OCI-LY7 (cell line): ENCODE data around the gene RIT2.

Source experiments
- CTCF ChIP-seq: fragments of 200-600 bp; sonication (generic); conservative IDR thresholded peaks from 2 replicates; pipeline ENCODE4 v1.5.1; 2014; ENCODE audit warnings: mild to moderate bottlenecking, antibody characterized with exemption, low read length, moderate library complexity, mixed read lengths
- EZH2phosphoT487 ChIP-seq: fragments of 200-600 bp; sonication (generic); IDR thresholded peaks from 2 replicates; pipeline ENCODE4 v1.6.1; 2018; ENCODE audit warnings: low read depth, borderline replicate concordance, mild to moderate bottlenecking, mixed run types, antibody characterized with exemption, low read length, moderate library complexity, mixed read lengths

- TF ChIP-seq CTCF: no peak
- no peak for TF ChIP-seq EZH2phosphoT487
These were observed 40.4 kb upstream of the RIT2 start for GRCh38 chr18:43155842-43156241.
